Measurements from ENCODE around the gene ALG1.
A peak's percentile ranks its signal among the peaks of the same experiment; 100 is the strongest.
"Not testable (repeated sequence)": the region's sequence is repeated elsewhere in the genome, so short reads cannot be mapped to it uniquely, and the experiment has no call there.

The ALG1 gene

DNA sequence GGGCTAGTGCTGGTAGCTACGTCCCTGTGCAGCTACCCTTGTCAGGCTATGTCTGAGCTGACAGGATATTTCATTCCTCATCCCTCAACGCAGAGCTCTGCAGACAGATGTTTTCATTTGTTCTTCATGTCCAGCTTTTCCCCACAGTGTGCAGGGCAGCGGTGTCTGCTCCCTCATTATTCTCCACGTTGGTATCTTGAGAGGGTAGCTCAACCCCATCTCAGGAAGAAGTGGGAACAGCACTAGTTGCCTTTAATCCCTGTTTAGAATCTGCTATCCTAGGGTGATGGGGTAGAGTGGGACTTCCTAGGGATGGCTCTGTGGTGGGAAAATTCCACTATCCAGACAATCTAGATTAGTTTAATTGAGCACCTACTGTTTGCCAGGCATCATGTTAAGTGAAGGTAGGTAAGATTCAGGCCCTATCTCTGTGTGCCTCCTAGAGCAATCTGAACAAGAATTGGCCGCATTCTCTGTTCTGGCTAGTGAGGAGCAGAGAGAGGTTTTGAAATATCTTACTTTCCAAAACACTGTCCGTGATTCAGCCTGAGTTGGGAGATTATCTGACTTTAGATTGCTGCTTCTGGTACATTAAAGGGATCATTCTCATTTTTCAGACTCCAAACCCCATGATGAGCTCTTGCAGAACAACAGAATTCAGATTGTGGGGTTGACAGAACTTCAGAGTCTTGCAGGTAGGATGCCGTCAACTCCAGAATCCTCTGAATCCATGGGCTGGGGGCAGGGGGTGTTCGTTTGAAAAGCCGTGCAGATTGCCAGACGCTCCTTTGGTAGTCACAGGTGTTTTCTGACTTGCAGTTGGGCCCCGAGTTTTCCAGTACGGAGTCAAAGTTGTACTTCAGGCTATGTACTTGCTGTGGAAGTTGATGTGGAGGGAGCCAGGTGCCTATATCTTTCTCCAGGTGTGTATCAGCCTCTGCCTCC, 963 bp downstream of the ALG1 start:
- TF ChIP-seq GATA1 (IDR thresholded peaks at IDR 0.05; ENCODE audit: low read depth, low read length), result no peak
- TF ChIP-seq POLR2A (IDR thresholded peaks at IDR 0.05; ENCODE audit: low read length), result no peak
- DNase-seq, result no peak

DNA sequence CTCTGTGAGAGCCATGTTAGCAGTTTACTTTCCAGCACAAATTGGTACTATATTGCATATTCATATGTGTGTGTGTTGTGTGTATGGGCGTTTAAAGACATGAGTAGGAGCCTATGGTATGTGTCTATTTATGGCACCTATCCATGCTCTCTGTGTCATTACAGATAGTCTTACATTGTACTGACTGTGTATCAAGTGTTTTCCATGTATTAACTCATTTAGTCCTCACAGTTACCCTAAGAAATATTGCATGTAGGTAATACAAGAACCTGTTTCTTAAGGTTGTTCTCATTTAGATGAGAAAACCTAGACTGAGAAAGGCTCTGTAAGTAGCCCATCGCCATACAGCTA, 1.6 kb downstream of the ALG1 start:
- no peak for TF ChIP-seq POLR2A (IDR thresholded peaks at IDR 0.05; ENCODE audit: low read length)
- no peak for TF ChIP-seq GATA1 (IDR thresholded peaks at IDR 0.05; ENCODE audit: low read depth, low read length)
- DNase-seq, result no peak

DNA sequence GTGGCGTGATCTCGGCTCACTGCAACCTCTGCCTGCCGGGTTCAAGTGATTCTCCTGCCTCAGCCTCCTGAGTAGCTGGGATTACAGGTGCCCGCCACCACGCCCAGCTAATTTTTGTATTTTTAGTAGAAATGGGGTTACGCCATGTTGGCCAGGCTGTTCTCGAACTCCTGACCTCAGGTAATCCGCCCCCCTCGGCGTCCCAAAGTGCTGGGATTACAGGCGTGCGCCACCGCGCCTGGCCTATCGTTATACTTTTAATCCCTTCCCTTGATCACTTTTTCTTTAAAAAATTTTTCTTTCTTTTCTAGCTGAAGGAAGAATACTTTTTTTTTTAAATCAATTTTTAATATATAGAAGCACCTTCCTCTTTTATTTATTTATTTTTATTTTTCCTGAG, 2.1 kb downstream of the ALG1 start:
- not testable (repeated sequence) for DNase-seq

GRCh38 chr16:5075637-5076036, 4.0 kb downstream of the ALG1 start:
- TF ChIP-seq GATA1 (IDR thresholded peaks at IDR 0.05; ENCODE audit: low read depth, low read length) (no peak), POLR2A (IDR thresholded peaks at IDR 0.05; ENCODE audit: low read length) (no peak)
- no peak for DNase-seq

DNA sequence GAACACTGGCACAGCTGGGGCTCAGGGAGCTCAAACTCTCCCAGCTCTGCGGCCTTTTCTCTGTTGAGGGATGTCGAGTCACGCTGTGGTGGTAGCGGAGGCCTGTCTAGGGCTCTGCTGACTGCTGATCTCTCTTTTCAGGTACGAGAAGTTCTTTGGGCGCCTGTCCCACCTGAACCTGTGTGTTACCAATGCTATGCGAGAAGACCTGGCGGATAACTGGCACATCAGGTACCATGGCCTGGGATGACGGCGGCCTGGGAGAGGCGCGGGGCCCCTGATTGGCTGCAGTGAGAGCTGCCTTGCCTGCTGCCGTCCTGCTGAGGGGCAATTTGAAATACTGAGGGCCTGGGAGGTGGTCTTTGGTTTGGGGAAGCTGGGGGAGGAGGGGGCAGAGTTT, 5.7 kb downstream of the ALG1 start:
- no peak for DNase-seq
- TF ChIP-seq GATA1 (IDR thresholded peaks at IDR 0.05; ENCODE audit: low read depth, low read length) (no peak), POLR2A (IDR thresholded peaks at IDR 0.05; ENCODE audit: low read length) (no peak)

- DNase-seq, result no peak
- TF ChIP-seq GATA1 (IDR thresholded peaks at IDR 0.05; ENCODE audit: low read depth, low read length) (no peak), POLR2A (IDR thresholded peaks at IDR 0.05; ENCODE audit: low read length) (no peak)
Observed at GRCh38 chr16:5078626-5079025, 7.0 kb downstream of the ALG1 start.

DNA sequence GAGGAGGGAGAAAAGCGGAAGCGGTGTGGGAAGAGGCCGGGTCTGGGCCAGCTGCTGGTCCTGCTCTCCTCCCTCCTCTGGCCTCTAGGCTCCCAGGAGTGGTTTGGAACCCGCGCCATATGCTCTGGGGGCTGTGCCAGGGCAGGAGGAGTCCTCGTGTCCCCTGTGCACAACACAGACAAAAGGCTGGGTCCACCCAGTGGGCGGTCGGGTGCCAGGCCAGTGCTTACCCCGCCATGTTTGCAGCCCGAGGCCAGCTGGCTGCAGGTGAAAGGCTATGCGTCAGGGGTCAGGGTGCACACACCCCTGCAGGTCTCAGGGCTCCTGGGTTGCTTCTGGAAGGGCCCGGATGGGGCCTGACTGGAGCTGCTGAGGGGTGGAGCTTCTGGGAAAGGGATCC, 8.8 kb downstream of the ALG1 start:
- DNase-seq, result not testable (repeated sequence)

- not testable (repeated sequence) for DNase-seq
Observed at GRCh38 chr16:5080996-5081395, 9.4 kb downstream of the ALG1 start.

- DNase-seq, result not testable (repeated sequence)
Observed at GRCh38 chr16:5083646-5084045, 12.0 kb downstream of the ALG1 start.

- DNase-seq, result not testable (repeated sequence)
Observed at GRCh38 chr16:5084099-5084731, 12.6 kb downstream of the ALG1 start.

DNA sequence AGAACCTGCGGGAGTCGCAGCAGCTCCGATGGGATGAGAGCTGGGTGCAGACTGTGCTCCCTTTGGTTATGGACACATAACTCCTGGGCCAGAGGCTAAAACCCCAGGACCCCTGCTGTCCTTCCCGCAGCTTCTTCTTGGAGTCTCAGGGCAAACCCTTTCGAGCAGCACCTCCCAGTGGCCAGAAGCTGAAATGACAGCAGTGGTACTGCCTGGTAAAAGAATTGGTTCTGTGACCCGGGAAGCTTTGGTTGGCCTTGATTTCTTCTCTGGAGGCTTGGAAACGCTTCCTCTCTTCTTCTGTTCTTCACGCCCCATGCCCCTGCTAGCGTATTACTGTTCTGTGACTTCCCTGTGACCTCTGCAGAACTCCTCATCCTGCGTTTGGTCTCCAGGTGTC, 13.2 kb downstream of the ALG1 start:
- DNase-seq, result peak; percentile 58 to 80

DNA sequence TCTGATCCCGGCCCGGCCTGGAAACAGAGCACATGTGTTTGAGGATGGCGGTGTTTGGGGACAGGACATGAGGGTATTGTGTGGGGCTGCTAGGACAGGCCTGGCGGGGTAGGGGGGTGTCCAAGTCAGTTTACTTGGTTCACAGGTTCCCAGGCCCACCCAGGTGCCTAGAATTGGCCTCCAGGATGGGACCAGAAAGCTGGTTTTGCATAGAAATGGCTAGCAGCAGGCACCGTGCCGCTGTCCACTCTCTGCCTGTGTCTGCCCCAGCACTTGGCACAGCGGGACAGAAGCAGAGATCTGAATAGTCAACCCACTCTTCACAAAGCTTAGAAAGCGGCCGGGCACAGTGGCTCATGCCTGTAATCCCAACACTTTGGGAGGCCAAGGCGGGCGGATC, 14.1 kb downstream of the ALG1 start:
- DNase-seq, result not testable (repeated sequence)

GRCh38 chr16:5088086-5088790, 16.6 kb downstream of the ALG1 start:
- not testable (repeated sequence) for DNase-seq

- not testable (repeated sequence) for DNase-seq
Observed at GRCh38 chr16:5088936-5089335, 17.3 kb downstream of the ALG1 start.

GRCh38 chr16:5089911-5090555, 18.4 kb downstream of the ALG1 start:
- DNase-seq, result not testable (repeated sequence)

- DNase-seq, result not testable (repeated sequence)
Observed at GRCh38 chr16:5090592-5090991, 18.9 kb downstream of the ALG1 start.

GRCh38 chr16:5093081-5093480, 21.4 kb downstream of the ALG1 start:
- DNase-seq, result not testable (repeated sequence)

GRCh38 chr16:5093746-5094145, 22.1 kb downstream of the ALG1 start:
- not testable (repeated sequence) for DNase-seq

- DNase-seq, result not testable (repeated sequence)
Observed at GRCh38 chr16:5095145-5095830, 23.6 kb downstream of the ALG1 start.

- not testable (repeated sequence) for DNase-seq
Observed at GRCh38 chr16:5096437-5097060, 24.9 kb downstream of the ALG1 start.
